HG03066 (cell line): ENCODE results near the gene CIROP.
"Not testable (repeated sequence)": the region's sequence is repeated elsewhere in the genome, so short reads cannot be mapped to it uniquely, and the experiment has no call there.

ENCODE experiments used
- ATAC-seq: cut with Tn5 transposase; IDR thresholded peaks from one replicate; pipeline ENCODE4 v1.9.1; 2021; ENCODE audit warnings: low read depth; ENCODE audit not compliant: unreplicated experiment

Gene CIROP

DNA sequence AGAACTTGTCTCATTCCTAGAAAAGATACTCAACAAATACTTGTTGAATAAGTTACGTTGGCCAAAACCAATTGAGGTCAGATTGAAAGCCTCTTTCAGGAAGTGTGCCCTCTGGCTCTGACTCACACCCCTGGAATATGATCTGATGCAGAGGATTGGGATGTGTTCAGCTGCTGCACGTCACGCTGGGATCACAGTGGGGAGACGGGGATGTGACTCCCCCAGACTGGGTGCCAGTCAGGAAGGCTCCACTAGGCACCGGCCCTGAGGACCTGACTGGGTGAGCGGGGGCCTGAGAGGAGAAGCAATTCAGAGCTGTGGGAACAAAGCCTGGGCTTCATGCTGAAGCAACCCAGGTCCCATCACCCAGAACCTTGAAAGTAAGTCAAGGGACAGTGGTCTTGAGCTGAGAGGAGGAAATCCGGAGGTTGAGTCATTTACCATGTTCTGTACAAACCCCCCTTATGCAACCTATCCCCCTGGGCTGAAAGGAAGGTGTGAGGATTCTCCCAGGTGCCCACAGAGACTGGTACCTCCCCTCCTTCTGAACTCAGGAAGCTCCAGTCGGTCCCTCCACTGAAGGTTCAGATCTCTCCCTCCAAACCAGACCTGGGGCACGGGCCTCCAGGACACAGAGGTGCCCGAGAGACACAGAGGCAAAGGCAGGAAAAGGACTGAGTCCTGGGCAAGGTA is 10.4 kb upstream of the CIROP start:
- ATAC-seq: no peak

DNA sequence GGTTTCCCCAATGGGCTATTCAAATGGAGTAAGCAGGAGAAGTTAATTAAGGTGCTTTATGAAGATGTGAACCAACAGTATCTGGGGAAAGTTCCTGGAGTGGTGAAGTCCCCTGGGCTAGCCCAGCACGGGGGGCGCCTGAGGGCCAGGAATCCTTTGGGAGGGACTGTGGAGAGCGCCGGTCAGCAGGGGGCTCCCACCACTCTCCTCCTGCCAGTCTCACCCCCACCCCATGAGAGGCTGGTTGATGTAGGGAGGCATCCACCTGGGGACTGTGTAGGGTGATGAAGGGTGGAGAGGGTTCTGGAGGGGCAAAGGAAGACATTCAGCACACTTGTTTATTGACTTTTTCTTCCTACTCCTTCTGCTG is 9.9 kb upstream of the CIROP start:
- ATAC-seq: no peak

DNA sequence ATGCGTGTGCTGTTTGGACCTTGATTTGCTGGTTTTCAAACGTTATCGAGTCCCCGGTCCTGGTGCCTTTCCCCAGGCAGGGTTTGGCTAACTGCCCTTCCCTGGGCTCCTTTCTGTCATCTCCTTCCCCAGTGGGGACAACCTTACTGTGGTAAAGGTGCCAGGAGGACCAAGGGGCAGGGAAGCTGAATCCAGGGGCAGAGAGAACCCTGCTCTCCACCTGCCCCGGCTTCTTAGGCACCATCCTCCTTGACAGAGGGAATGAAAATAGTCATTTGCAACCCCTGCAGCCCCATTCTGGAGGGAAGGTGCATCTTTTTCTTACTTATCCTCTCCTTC is 9.3 kb upstream of the CIROP start:
- ATAC-seq: no peak

DNA sequence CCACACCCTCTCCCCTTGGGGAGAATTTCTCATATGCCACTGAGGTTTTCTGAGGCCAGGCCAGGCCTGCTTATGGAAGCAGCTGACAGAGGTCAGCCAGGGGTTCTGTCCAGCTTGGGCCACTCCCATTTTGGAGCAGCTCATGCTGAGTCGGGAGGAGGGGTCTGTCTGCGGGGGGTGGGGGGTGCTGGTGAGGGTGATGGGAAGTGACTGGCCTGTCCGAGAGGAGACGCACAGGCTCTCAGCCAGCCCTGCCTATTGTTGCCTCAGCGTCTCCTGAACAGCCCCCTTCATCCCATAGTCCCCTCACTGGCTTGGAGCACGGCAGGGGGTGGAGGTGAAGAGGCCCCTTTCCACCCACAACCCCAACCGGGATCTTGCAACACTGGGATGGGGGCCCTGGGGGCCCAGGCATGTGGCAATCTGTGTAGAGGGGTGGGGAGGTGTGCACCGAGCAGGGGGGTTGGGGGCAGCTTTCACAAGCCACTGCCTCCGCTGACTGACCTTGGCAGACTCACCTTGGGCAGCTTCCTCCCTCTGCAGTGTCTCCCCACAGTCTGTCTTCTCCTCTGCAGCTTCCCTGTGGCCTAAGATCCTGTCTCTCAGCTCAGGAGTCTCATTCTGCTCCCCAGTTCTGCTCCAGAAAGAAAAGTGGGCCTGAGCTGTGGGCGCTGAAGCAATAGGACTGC is 8.8 kb upstream of the CIROP start:
- no peak for ATAC-seq

DNA sequence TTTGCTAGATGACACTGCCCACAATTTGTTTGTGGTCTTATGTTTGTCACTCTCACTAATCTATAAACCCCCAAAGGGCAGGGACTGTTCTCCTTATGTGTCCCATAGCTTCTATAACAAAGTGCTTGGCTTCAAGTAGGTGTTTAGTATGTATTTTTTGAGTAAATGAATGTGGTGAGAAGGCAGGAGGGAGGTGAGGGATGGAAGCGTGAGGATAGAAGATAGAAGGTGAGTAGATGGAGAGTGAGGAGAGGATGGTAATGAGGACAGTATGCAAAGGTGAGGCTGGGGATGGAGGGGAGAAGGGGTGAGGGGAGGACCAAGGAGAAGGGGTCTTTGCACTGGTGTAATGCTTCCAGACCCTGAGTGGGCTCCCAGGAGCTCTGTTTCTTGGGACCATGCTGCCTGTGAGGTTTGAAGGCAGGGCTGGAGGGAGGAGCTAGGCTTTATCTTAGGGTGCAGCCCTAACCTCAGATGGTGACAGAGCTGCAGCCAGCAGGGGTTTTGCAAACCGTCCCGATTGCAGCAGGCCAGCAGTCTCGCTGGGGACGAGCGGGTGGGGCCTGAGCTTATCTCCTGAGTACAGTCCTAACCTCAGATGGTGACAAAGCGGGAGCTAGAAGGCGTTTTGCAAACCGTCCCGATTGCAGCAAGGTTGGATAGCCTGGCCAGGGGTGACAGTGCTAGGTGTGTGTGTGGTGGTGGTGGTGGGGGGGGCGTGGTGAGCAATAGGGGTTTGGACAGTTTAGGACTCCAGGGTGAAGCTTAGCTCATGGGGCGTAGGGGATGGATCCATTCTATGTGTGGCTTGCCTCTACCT is 7.8 kb upstream of the CIROP start:
- ATAC-seq: no peak

DNA sequence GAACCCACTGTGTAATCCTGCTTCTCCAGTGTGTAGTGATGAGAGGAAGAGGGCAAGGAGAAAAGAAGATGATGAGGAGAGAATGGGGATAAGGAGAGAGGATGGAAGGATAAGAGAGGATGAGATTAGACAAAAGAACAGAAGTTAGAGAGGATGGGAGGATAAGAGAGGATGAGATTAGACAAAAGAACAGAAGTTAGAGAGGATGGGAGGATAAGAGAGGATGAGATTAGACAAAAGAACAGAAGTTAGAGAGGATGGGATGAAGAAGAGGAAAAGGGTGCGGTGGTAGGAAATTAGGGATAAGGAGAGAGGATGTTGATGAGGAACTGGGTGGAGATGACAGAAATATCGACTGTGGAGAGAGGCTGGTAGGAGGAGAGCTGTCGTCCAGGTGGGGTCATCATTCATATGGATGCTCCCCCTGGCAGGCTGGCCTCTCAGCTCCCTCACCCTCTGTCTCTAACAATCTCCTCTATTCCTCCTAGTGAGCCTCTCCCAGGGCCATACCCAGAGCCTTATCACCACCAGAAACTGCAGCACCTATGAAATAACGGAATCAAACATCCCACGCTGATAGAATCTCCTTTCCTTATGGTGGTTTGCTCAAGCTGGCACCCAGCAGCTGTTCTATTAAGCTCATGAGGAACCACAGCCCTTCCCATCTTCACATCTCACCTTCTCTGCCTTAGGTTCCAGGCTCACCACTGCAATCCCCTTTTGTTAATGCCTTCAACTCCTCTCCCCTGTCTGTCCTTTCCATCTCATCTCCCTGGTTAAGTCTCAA is 6.0 kb upstream of the CIROP start:
- no peak for ATAC-seq

DNA sequence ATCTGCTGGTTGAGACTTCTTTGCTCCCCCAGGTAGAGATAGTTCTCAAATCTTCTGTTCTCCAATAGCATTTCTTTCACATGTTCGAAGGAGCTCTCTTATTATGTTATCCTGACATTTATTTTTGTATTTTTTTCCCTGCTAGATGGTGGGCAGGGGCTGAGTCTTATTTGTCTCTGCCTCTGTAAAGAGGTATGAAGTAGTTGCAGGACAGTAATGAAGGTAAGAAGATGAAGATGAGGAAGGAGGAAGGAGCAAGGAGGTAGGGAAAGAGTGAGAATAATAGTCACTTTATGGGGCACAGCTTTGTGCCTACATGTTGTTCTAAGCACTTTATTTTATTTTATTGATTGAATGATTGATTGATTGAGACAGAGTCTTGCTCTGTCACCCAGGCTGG is 5.0 kb upstream of the CIROP start:
- no peak for ATAC-seq

DNA sequence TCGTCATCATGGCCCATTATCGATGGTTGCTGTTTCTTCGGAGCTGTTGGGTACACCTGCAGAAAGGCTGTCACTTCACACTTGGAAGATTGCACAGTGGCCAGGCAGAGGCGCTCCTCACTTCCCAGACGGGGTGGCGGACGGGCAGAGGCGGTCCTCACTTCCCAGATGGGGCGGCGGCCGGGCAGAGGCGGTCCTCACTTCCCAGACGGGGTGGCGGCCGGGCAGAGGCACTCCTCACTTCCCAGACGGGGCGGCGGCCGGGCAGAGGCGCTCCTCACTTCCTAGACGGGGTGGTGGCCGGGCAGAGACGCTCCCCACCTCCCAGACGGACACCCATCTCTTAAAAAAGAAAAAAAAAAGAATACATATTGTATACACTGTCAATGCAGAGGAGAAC is 3.4 kb upstream of the CIROP start:
- ATAC-seq: not testable (repeated sequence)

DNA sequence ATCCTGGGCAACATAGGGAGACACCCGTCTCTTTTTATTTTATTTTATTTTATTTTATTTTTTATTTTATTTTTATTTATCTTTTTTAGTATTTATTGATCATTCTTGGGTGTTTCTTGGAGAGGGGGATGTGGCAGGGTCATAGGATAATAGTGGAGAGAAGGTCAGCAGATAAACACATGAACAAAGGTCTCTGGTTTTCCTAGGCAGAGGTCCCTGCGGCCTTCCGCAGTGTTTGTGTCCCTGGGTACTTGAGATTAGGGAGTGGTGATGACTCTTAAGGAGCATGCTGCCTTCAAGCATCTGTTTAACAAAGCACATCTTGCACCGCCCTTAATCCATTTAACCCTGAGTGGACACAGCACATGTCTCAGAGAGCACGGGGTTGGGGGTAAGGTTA is 2.8 kb upstream of the CIROP start:
- not testable (repeated sequence) for ATAC-seq

DNA sequence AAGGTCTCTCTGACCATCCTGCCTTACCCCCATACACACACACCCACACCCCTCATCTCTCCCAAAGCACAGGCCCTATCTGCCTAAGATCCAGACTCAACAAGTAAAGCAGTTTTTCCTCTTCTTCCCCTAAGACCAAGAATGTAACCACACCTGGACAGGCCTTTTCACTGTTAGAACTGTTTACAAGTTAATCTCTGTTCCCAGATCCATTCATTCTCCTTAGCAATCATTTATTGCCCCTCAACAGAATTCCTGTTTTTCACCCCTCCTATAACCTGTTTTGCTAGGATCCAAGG is 1.9 kb upstream of the CIROP start:
- ATAC-seq: no peak

DNA sequence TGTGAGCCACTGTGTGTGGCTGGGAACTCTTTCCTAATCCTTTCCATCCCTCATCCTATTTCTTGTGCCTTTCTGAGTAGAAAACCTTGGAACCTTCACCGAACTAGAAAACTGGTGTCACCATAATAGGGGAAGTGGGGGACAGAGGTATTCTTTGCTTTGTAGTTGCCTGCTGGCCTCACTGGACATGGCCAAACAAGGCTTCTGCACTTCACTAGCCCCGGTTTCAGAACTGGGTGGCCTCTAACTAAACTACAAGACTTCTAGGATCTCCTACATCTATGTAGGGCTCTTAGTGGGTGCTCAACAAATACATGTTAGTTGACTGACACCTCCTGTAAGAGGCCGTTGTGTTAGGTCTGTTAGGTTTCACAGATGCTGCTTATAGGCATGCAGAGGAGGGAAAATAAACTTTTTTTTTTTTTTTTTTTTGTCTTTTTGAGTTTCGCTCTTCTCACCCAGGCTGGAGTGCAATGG is 597 bp upstream of the CIROP start:
- ATAC-seq: no peak

DNA sequence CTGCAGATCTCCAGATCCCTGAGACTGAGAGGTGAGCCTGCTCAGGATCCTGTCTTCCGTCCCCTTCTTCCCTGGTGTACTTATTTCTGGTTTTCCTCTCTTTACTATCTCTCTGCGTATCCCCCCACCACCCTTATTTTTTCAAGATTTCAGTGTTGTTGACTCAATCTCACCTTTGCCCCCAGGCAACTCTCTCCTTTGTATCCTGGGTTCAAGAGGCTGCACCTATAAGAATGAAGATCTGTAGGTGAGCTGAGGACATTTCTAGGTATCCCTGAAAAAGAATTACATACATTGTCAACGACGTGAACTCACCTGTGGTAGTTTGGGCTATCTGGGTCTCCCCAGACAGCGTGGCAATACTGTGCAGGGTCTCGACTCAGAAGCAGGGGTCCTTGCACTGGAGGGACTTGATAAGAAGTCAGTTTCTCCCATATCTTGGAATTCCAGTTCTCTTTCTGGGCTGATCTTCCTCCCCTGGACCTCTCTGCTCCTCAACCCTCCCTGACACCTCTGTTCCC is 659 bp downstream of the CIROP start:
- no peak for ATAC-seq

DNA sequence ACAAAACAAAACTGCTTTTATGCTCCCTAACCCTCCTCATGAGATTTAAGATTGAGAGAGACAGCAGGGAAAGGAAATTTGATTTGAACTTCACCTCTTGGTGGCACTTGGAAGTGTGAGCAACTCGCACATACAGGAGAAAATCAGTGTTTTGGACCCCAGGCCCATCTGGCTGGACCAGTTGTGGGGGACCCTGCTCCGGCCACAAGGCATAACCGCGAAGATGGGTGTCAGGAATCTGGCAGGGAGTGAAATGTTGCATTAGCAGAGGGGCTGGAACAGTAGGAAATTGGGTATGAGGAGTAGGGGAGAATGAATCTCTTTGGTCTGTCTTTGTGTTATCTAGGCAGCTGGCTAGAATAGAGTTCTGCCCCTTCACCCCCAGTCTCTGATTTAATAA is 1.2 kb downstream of the CIROP start:
- ATAC-seq: no peak

DNA sequence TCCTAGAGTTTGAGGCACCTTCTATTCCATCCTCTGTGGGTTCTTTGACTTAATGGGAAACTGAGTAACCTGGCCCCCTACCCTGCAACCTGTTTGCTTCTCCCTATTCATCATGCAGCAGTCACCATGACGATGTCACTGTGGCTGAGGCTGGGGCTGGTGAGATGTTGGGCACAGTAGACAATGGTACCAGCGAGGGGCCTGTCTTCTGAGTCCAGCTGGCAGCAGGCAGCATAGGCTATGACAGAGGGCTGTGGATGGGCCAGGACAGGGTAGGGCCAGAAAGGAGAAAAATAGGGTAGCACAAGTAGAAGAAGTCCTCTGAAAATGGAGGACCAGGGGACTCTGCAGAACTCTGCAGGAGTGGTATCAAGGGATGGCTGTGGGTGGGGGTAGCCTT is 2.0 kb downstream of the CIROP start:
- no peak for ATAC-seq

DNA sequence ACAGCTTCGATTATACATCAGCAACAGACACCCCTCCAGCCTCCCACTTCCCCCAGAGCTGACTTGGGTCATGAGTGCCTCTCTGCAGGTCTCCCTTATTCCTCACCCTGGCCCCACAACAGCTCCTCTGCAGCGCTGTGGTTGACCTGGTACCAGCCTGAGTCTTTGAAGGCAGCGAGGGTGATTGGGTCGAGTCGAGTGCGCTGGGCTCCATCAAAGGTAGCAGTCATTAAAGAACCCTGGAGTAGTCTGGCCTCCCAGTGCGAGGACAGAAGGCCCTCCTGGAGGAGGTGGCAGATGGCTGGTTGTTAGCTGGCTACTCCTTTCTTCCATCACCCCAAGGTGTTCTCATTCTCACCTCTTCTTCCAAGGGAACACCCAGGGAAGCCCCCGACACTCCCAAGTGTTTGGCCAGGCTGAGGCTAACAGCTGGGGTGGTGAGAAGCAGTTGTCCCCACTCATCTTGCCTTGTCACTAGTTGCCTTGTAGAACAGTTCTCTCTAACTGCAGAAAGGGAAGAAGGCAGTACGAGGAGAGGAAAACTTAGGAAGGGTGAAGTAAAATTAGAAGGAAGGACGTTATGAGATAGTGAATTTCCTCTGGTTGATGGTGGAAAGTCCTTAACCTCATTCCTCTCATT is 2.7 kb downstream of the CIROP start:
- ATAC-seq: no peak

DNA sequence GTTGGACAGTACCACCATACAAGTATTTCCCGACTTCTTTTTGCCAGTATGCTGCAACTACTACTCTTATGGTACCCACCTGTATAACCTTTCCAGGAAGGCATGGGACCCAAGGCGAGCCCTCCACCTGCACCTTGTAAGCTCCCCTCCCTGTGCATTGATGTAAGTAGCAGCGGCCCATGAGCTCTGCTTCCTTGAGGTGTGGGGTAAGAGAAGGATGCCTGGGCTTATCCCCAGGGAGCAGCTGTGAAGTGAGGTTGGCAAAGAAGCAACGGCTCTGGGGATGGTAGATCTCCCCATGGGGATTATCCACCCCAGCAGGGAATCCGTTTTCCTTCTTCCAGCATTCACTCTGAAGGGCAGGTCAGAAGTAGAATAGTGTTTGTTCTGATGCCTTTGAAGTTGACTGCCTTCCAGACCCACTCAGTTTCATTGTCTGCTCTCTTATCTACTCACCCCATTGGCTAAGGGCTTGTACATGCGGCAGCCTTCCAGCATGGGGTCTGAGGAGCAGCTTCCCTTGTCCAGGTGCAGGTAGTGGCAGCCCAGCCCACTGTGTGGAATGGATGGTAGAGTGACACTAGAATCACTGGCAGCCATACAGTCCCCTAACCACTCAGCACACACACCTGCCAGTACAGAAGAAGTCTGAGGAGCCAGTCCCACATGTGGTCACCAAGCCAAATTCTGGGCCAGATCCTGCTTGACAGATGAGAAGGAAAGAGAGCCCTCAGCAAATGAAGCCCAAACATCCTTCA is 3.4 kb downstream of the CIROP start:
- no peak for ATAC-seq

DNA sequence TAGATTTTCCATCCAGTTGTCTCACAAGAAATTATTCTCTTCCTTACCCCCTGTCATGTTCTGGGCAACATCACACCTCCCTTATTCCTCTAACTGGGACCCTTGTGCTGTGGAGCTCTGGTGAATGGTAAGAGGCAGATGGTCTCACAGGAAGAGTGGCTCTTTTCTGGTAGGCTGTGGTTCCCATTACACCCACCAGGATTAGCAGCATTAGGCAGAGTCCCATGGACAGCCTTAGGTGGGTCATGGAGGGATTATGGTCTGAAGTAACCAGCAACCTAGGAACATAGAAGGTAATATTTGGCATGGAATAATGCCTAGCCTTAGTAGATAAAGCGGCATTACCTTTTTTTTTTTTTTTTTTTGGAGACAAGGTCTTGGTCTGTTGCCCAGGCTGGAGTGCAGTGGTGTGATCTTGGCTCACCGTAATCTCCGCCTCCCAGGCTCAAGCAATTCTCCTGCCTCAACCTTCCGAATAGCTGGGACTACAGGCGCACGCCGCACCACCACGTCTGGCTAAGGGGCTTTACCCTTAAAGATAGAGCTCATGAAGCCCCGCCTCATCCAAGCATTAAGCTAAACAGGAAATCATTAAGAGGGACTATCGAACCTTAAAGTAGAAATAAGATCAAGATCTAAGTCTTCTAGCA is 5.5 kb downstream of the CIROP start:
- ATAC-seq: no peak

DNA sequence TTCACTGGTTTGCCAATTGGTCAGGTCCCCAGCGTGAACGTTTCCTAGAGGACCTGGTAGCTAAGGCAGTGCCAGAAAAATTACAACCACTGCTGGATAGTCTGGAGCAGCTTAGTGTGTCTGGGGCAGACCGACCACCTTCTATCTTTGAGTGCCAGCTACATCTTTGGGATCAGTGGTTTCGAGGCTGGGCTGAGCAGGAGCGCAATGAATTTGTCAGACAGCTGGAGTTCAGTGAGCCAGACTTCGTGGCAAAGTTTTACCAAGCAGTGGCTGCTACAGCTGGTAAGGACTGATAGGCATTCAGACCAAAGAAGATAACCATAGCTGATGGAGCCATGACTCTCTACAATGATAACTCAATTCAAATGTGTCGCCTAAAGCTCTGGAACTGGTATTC is 7.0 kb downstream of the CIROP start:
- no peak for ATAC-seq
